MM.1S (cell line): ENCODE data around the gene VPS54.

Experiments
- DNase-seq: peaks from one replicate; pipeline ENCODE4 v3.0.0-alpha.2; 2015
- H2AFZ ChIP-seq: fragments of 300-600 bp; sonication (generic); 2 replicates; pipeline ENCODE4 v1.6.0; 2016; ENCODE audit warnings: antibody characterized with exemption, low read length
- H3F3A ChIP-seq: fragments of 300-600 bp; sonication (generic); 2 replicates; pipeline ENCODE4 v1.6.1; 2016; ENCODE audit warnings: mild to moderate bottlenecking, antibody characterized with exemption, low read length, moderate library complexity, mixed read lengths; ENCODE audit not compliant: insufficient read depth
- H3K27ac ChIP-seq: fragments of 300-600 bp; sonication (generic); 2 replicates; pipeline ENCODE4 v1.5.1; 2016; ENCODE audit warnings: mild to moderate bottlenecking, low read length
- H3K27me3 ChIP-seq: fragments of 300-600 bp; sonication (generic); replicated peaks from 2 replicates; pipeline ENCODE4 v1.6.0; 2016; ENCODE audit warnings: low read length; ENCODE audit not compliant: insufficient read depth
- H3K36me3 ChIP-seq: fragments of 300-600 bp; sonication (generic); replicated peaks from 2 replicates; pipeline ENCODE4 v1.6.1; 2016; ENCODE audit warnings: mild to moderate bottlenecking, low read length, mixed read lengths; ENCODE audit not compliant: insufficient read depth
- H3K4me1 ChIP-seq: fragments of 300-600 bp; sonication (generic); 2 replicates; pipeline ENCODE4 v1.6.1; 2016; ENCODE audit warnings: low read length, mixed read lengths
- H3K4me2 ChIP-seq: fragments of 300-600 bp; sonication (generic); 2 replicates; pipeline ENCODE4 v1.6.0; 2016; ENCODE audit warnings: low read depth, low read length
- H3K4me3 ChIP-seq: fragments of 300-600 bp; sonication (generic); 2 replicates; pipeline ENCODE4 v1.5.1; 2016; ENCODE audit warnings: low read length, mixed read lengths
- H3K79me2 ChIP-seq: fragments of 300-600 bp; sonication (generic); 2 replicates; pipeline ENCODE4 v1.6.1; 2016; ENCODE audit warnings: mixed run types, low read length, mixed read lengths
- H3K9ac ChIP-seq: fragments of 300-600 bp; sonication (generic); 2 replicates; pipeline ENCODE4 v1.6.1; 2016; ENCODE audit warnings: low read length, mixed read lengths
- H3K9me2 ChIP-seq: fragments of 300-600 bp; sonication (generic); replicated peaks from 2 replicates; pipeline ENCODE4 v1.6.1; 2016; ENCODE audit warnings: mild to moderate bottlenecking, low read length, mixed read lengths; ENCODE audit not compliant: insufficient read depth
- H3K9me3 ChIP-seq: fragments of 300-600 bp; sonication (generic); replicated peaks from 2 replicates; pipeline ENCODE4 v1.6.1; 2016; ENCODE audit warnings: mild to moderate bottlenecking, low read length, mixed read lengths; ENCODE audit not compliant: insufficient read depth
- H4K20me1 ChIP-seq: fragments of 300-600 bp; sonication (generic); 2 replicates; pipeline ENCODE4 v1.6.1; 2016; ENCODE audit warnings: mild to moderate bottlenecking, low read length, moderate library complexity, mixed read lengths; ENCODE audit not compliant: insufficient read depth
- CTCF ChIP-seq: fragments of 300-600 bp; sonication (generic); IDR thresholded peaks from 2 replicates; pipeline ENCODE4 v1.5.1; 2016; ENCODE audit warnings: antibody characterized with exemption, low read length, mixed read lengths
- EZH2 ChIP-seq: fragments of 300-600 bp; sonication (generic); optimal IDR thresholded peaks from 2 replicates; pipeline ENCODE3; 2017; ENCODE audit warnings: low read depth, mild to moderate bottlenecking, antibody characterized with exemption, low read length, mixed read lengths
- EZH2phosphoT487 ChIP-seq: fragments of 300-600 bp; sonication (generic); IDR thresholded peaks from 2 replicates; pipeline ENCODE4 v1.6.1; 2018; ENCODE audit warnings: antibody characterized with exemption, low read length

VPS54 gene

GRCh38 chr2:63984606-63985359 lies 34.4 kb downstream of the VPS54 start:
- Histone ChIP-seq H3F3A (no peaks in the 10 kb centered on the region), H2AFZ (no peak overlapping the region), H3K9ac (no peak overlapping the region), H3K9me2 (no peaks in the 10 kb centered on the region), H3K4me2 (no peak overlapping the region), H3K4me1 (no peaks in the 10 kb centered on the region), H3K27me3 (no peaks in the 10 kb centered on the region), H3K79me2 (no peaks in the 10 kb centered on the region; the same call in 1 of the 2 replicates), H3K4me3 (no peak overlapping the region), H3K36me3 (no peaks in the 10 kb centered on the region), H3K27ac (no peak overlapping the region), H4K20me1 (no peaks in the 10 kb centered on the region), H3K9me3 (no peaks in the 10 kb centered on the region)
- no peak for TF ChIP-seq EZH2
- no peak for TF ChIP-seq EZH2phosphoT487
- TF ChIP-seq CTCF, result no peak
- no peak for DNase-seq

GRCh38 chr2:63983986-63984605 lies 35.1 kb downstream of the VPS54 start:
- H3K4me2 ChIP-seq, result no peak overlapping the region
- no peaks in the 10 kb centered on the region for H4K20me1 ChIP-seq
- TF ChIP-seq CTCF, result no peak
- no peak for TF ChIP-seq EZH2phosphoT487
- no peak for TF ChIP-seq EZH2
- no peaks in the 10 kb centered on the region for H3K36me3 ChIP-seq
- H3K4me3 ChIP-seq, result no peak overlapping the region
- no peaks in the 10 kb centered on the region for H3K4me1 ChIP-seq
- no peak overlapping the region for H3K27ac ChIP-seq
- no peaks in the 10 kb centered on the region for H3K27me3 ChIP-seq
- no peaks in the 10 kb centered on the region; the same call in 1 of the 2 replicates for H3K79me2 ChIP-seq
- H3K9me2 ChIP-seq, result no peaks in the 10 kb centered on the region
- H3K9ac ChIP-seq, result no peak overlapping the region
- no peaks in the 10 kb centered on the region for H3F3A ChIP-seq
- no peak overlapping the region for H2AFZ ChIP-seq
- no peak for DNase-seq
- no peaks in the 10 kb centered on the region for H3K9me3 ChIP-seq

GRCh38 chr2:63982335-63982734 lies 36.9 kb downstream of the VPS54 start:
- Histone ChIP-seq H3F3A (peaks cover 15% of the 10 kb centered on the region), H3K36me3 (no peaks in the 10 kb centered on the region), H2AFZ (no peak overlapping the region), H3K79me2 (no peaks in the 10 kb centered on the region; the same call in 1 of the 2 replicates), H3K9me2 (no peaks in the 10 kb centered on the region), H3K4me2 (no peak overlapping the region), H3K4me1 (peaks cover 13% of the 10 kb centered on the region), H3K4me3 (no peak overlapping the region), H3K27me3 (no peaks in the 10 kb centered on the region), H3K9ac (no peak overlapping the region), H4K20me1 (no peaks in the 10 kb centered on the region), H3K27ac (no peak overlapping the region), H3K9me3 (no peaks in the 10 kb centered on the region)
- DNase-seq, result no peak
- TF ChIP-seq CTCF (no peak), EZH2phosphoT487 (no peak), EZH2 (no peak)
